HG02759 (cell line): ENCODE data around the gene BAG5.

Experiments used
- ATAC-seq: cut with Tn5 transposase; IDR thresholded peaks from one replicate; pipeline ENCODE4 v1.9.1; 2021; ENCODE audit warnings: mild to moderate bottlenecking, moderate library complexity; ENCODE audit not compliant: unreplicated experiment

Gene BAG5

GRCh38 chr14:103535891-103536565, 26.4 kb downstream of the BAG5 start:
- no peak for ATAC-seq

GRCh38 chr14:103535081-103535890, 27.2 kb downstream of the BAG5 start:
- no peak for ATAC-seq

- no peak for ATAC-seq
Observed at GRCh38 chr14:103534576-103535061, 27.8 kb downstream of the BAG5 start.

GRCh38 chr14:103533999-103534575, 28.4 kb downstream of the BAG5 start:
- no peak for ATAC-seq

GRCh38 chr14:103533137-103533998, 29.1 kb downstream of the BAG5 start:
- no peak for ATAC-seq

GRCh38 chr14:103532216-103533136, 30.0 kb downstream of the BAG5 start:
- ATAC-seq: no peak

GRCh38 chr14:103531421-103532215, 30.8 kb downstream of the BAG5 start:
- ATAC-seq: no peak

GRCh38 chr14:103530831-103531230, 31.6 kb downstream of the BAG5 start:
- no peak for ATAC-seq

- ATAC-seq: no peak
Observed at GRCh38 chr14:103530390-103530789, 32.1 kb downstream of the BAG5 start.

- ATAC-seq: no peak
Observed at GRCh38 chr14:103529383-103530365, 32.8 kb downstream of the BAG5 start.

GRCh38 chr14:103528587-103529382, 33.7 kb downstream of the BAG5 start, which contains the start of gene TRMT61A:
TSS of gene TRMT61A (plus strand) at chr14:103529196. CDS start at chr14:103529979, 783 bp downstream.
- ATAC-seq: peak; percentile 51

GRCh38 chr14:103528146-103528586, 34.3 kb downstream of the BAG5 start:
- ATAC-seq: no peak

GRCh38 chr14:103527408-103528145, 34.9 kb downstream of the BAG5 start:
- ATAC-seq: peak; percentile 72

- no peak for ATAC-seq
Observed at GRCh38 chr14:103526914-103527248, 35.6 kb downstream of the BAG5 start.

- no peak for ATAC-seq
Observed at GRCh38 chr14:103526247-103526913, 36.1 kb downstream of the BAG5 start.
